ENCODE results near the gene KDELR3. TPM values are rescaled to one million over a fixed set of nuclear protein-coding genes. Genes with fewer than 3 reads are reported as not detected.

The KDELR3 gene
- total RNA-seq, 2 experiments from 2014 or later: not detected

GRCh38 chr22:38446018-38446601 is 21.8 kb upstream of the KDELR3 start:
- CTCF ChIA-PET (ENCODE audit: unreplicated experiment): no interaction called here

GRCh38 chr22:38448945-38449745 is 18.8 kb upstream of the KDELR3 start:
- Histone ChIP-seq H3K27ac (ENCODE audit: low read depth, low read length, poor library complexity, severe bottlenecking) (no peak overlapping the region), H2AFZ (ENCODE audit: low read length) (no peak overlapping the region), H3K4me2 (ENCODE audit: low read length) (no peak overlapping the region), H3K4me1 (ENCODE audit: insufficient read depth, low read length, poor library complexity, severe bottlenecking) (no peaks in the 10 kb centered on the region), H3K4me3 (ENCODE audit: low read depth, low read length, poor library complexity, severe bottlenecking) (no peak overlapping the region), H3K79me2 (ENCODE audit: insufficient read depth, low read depth, low read length) (no peaks in the 10 kb centered on the region), H3K9me2 (ENCODE audit: insufficient read depth, low read length) (no peaks in the 10 kb centered on the region), H3K9me3 (ENCODE audit: low read length) (no peaks in the 10 kb centered on the region), H3K36me3 (ENCODE audit: insufficient read depth, low read length) (no peaks in the 10 kb centered on the region), H4K20me1 (ENCODE audit: insufficient read depth, low read length) (no peaks in the 10 kb centered on the region)
- TF ChIP-seq CTCF (conservative IDR thresholded peaks at IDR 0.05; ENCODE audit: low read length) (no peak), EZH2phosphoT487 (IDR thresholded peaks at IDR 0.05; ENCODE audit: borderline replicate concordance, low read depth, low read length) (no peak)
- intact Hi-C loops (cut with micrococcal nuclease; ENCODE audit: unreplicated experiment): no loop called here
- no peak for DNase-seq (ENCODE audit: low spot score)
- CTCF ChIA-PET (ENCODE audit: unreplicated experiment): no interaction called here
- BruUV-seq (replicated peaks): no TSS peak
- POLR2A ChIA-PET: interaction anchor here (0.6 kb wide), 1 partner anchor 454 kb away, joined by 3 read pairs; no protein-coding TSS in a partner anchor

More at GRCh38 chr22:38446018-38446601, 21.8 kb upstream of the KDELR3 start:
- POLR2A ChIA-PET: interaction anchor here (0.6 kb wide), 1 partner anchor 1848 kb away, joined by 3 read pairs; no protein-coding TSS in a partner anchor
- no peaks in the 10 kb centered on the region for H4K20me1 ChIP-seq (ENCODE audit: insufficient read depth, low read length)
- intact Hi-C loops (cut with micrococcal nuclease; ENCODE audit: unreplicated experiment): no loop called here
- no peak overlapping the region for H2AFZ ChIP-seq (ENCODE audit: low read length)
- H3K4me2 ChIP-seq (ENCODE audit: low read length): no peak overlapping the region
- no peaks in the 10 kb centered on the region for H3K79me2 ChIP-seq (ENCODE audit: insufficient read depth, low read depth, low read length)
- no peaks in the 10 kb centered on the region for H3K4me1 ChIP-seq (ENCODE audit: insufficient read depth, low read length, poor library complexity, severe bottlenecking)
- H3K36me3 ChIP-seq (ENCODE audit: insufficient read depth, low read length): no peaks in the 10 kb centered on the region
- no TSS peak for BruUV-seq (replicated peaks)
- no peaks in the 10 kb centered on the region for H3K9me2 ChIP-seq (ENCODE audit: insufficient read depth, low read length)
- no peak for DNase-seq (ENCODE audit: low spot score)
- H3K27ac ChIP-seq (ENCODE audit: low read depth, low read length, poor library complexity, severe bottlenecking): no peak overlapping the region
- H3K4me3 ChIP-seq (ENCODE audit: low read depth, low read length, poor library complexity, severe bottlenecking): no peak overlapping the region
- no peaks in the 10 kb centered on the region for H3K9me3 ChIP-seq (ENCODE audit: low read length)
- no peak for TF ChIP-seq EZH2phosphoT487 (IDR thresholded peaks at IDR 0.05; ENCODE audit: borderline replicate concordance, low read depth, low read length)
- TF ChIP-seq CTCF (conservative IDR thresholded peaks at IDR 0.05; ENCODE audit: low read length): no peak

GRCh38 chr22:38449776-38450175 is 18.1 kb upstream of the KDELR3 start:
- CTCF ChIA-PET (ENCODE audit: unreplicated experiment): no interaction called here
- BruUV-seq (replicated peaks): no TSS peak

More at GRCh38 chr22:38449776-38450175, 18.1 kb upstream of the KDELR3 start:
- H3K79me2 ChIP-seq (ENCODE audit: insufficient read depth, low read depth, low read length): no peaks in the 10 kb centered on the region
- POLR2A ChIA-PET: no interaction called here
- no peak overlapping the region for H3K4me3 ChIP-seq (ENCODE audit: low read depth, low read length, poor library complexity, severe bottlenecking)
- no peaks in the 10 kb centered on the region for H4K20me1 ChIP-seq (ENCODE audit: insufficient read depth, low read length)
- no peak for TF ChIP-seq CTCF (conservative IDR thresholded peaks at IDR 0.05; ENCODE audit: low read length)
- TF ChIP-seq EZH2phosphoT487 (IDR thresholded peaks at IDR 0.05; ENCODE audit: borderline replicate concordance, low read depth, low read length): no peak
- no peak for DNase-seq (ENCODE audit: low spot score)
- H2AFZ ChIP-seq (ENCODE audit: low read length): no peak overlapping the region
- H3K27ac ChIP-seq (ENCODE audit: low read depth, low read length, poor library complexity, severe bottlenecking): no peak overlapping the region
- intact Hi-C loops (cut with micrococcal nuclease; ENCODE audit: unreplicated experiment): no loop called here
- no peaks in the 10 kb centered on the region for H3K9me3 ChIP-seq (ENCODE audit: low read length)
- H3K4me2 ChIP-seq (ENCODE audit: low read length): no peak overlapping the region
- no peaks in the 10 kb centered on the region for H3K4me1 ChIP-seq (ENCODE audit: insufficient read depth, low read length, poor library complexity, severe bottlenecking)
- no peaks in the 10 kb centered on the region for H3K36me3 ChIP-seq (ENCODE audit: insufficient read depth, low read length)
- H3K9me2 ChIP-seq (ENCODE audit: insufficient read depth, low read length): no peaks in the 10 kb centered on the region

All from OCI-LY7 (cell line).